ENCODE results near the gene LAMB2.
A peak's percentile ranks its signal among the peaks of the same experiment; 100 is the strongest.

Gene LAMB2

GRCh38 chr3:49162751-49163419 lies 30.0 kb upstream of the LAMB2 start:
- TF ChIP-seq YY1 (IDR thresholded peaks at IDR 0.05; ENCODE audit: low read depth) (no peak), NFIC (IDR thresholded peaks at IDR 0.05) (no peak), ZBTB7A (IDR thresholded peaks at IDR 0.05; ENCODE audit: low read depth) (no peak), TCF12 (IDR thresholded peaks at IDR 0.05; ENCODE audit: low read depth) (no peak), CREB1 (IDR thresholded peaks at IDR 0.05; ENCODE audit: low read depth) (no peak), REST (IDR thresholded peaks at IDR 0.05; ENCODE audit: low read depth) (no peak), TEAD4 (IDR thresholded peaks at IDR 0.05) (no peak), CEBPB (IDR thresholded peaks at IDR 0.05) (no peak), FOXM1 (IDR thresholded peaks at IDR 0.05; ENCODE audit: borderline replicate concordance, low read depth) (no peak)

- TF ChIP-seq TCF12 (IDR thresholded peaks at IDR 0.05; ENCODE audit: low read depth) (no peak), YY1 (IDR thresholded peaks at IDR 0.05; ENCODE audit: low read depth) (no peak), NFIC (IDR thresholded peaks at IDR 0.05) (no peak), EGR1 (IDR thresholded peaks at IDR 0.05) (no peak), TAF1 (IDR thresholded peaks at IDR 0.05; ENCODE audit: low read depth) (no peak), USF1 (IDR thresholded peaks at IDR 0.05) (no peak), RAD21 (IDR thresholded peaks at IDR 0.05; ENCODE audit: low read depth) (no peak), FOXM1 (IDR thresholded peaks at IDR 0.05; ENCODE audit: borderline replicate concordance, low read depth) (no peak), EP300 (IDR thresholded peaks at IDR 0.05; ENCODE audit: borderline replicate concordance) (no peak), CEBPB (IDR thresholded peaks at IDR 0.05) (no peak)
Observed at GRCh38 chr3:49161808-49162530, 29.1 kb upstream of the LAMB2 start.

- TF ChIP-seq NFIC (IDR thresholded peaks at IDR 0.05): no peak
- TF ChIP-seq TCF12 (IDR thresholded peaks at IDR 0.05; ENCODE audit: low read depth): no peak
- no peak for TF ChIP-seq ZBTB7A (IDR thresholded peaks at IDR 0.05; ENCODE audit: low read depth)
- TF ChIP-seq EGR1 (IDR thresholded peaks at IDR 0.05): no peak
- TF ChIP-seq CEBPB (IDR thresholded peaks at IDR 0.05): no peak
- TF ChIP-seq TAF1 (IDR thresholded peaks at IDR 0.05; ENCODE audit: low read depth): no peak
- TF ChIP-seq MAX (IDR thresholded peaks at IDR 0.05): no peak
- TF ChIP-seq TEAD4 (IDR thresholded peaks at IDR 0.05): no peak
- no peak for TF ChIP-seq RAD21 (IDR thresholded peaks at IDR 0.05; ENCODE audit: low read depth)
- TF ChIP-seq CREB1 (IDR thresholded peaks at IDR 0.05; ENCODE audit: low read depth): no peak
- no peak for TF ChIP-seq REST (IDR thresholded peaks at IDR 0.05; ENCODE audit: low read depth)
- no peak for TF ChIP-seq EP300 (IDR thresholded peaks at IDR 0.05; ENCODE audit: borderline replicate concordance)
- TF ChIP-seq YY1 (IDR thresholded peaks at IDR 0.05; ENCODE audit: low read depth): no peak
- no peak for TF ChIP-seq FOXM1 (IDR thresholded peaks at IDR 0.05; ENCODE audit: borderline replicate concordance, low read depth)
Observed at GRCh38 chr3:49161197-49161596, 28.3 kb upstream of the LAMB2 start.

GRCh38 chr3:49158792-49159191 lies 25.9 kb upstream of the LAMB2 start:
- no peak for TF ChIP-seq MAX (IDR thresholded peaks at IDR 0.05)

- TF ChIP-seq RAD21 (IDR thresholded peaks at IDR 0.05; ENCODE audit: low read depth) (peak; percentile 74), YY1 (IDR thresholded peaks at IDR 0.05; ENCODE audit: low read depth) (no peak), FOXM1 (IDR thresholded peaks at IDR 0.05; ENCODE audit: borderline replicate concordance, low read depth) (no peak)
Observed at GRCh38 chr3:49158103-49158709, 25.4 kb upstream of the LAMB2 start.

- TF ChIP-seq EGR1 (IDR thresholded peaks at IDR 0.05) (no peak), FOXM1 (IDR thresholded peaks at IDR 0.05; ENCODE audit: borderline replicate concordance, low read depth) (no peak), YY1 (IDR thresholded peaks at IDR 0.05; ENCODE audit: low read depth) (no peak), MAX (IDR thresholded peaks at IDR 0.05) (no peak), USF1 (IDR thresholded peaks at IDR 0.05) (no peak), CEBPB (IDR thresholded peaks at IDR 0.05) (no peak), RAD21 (IDR thresholded peaks at IDR 0.05; ENCODE audit: low read depth) (no peak), TCF12 (IDR thresholded peaks at IDR 0.05; ENCODE audit: low read depth) (no peak), ZBTB7A (IDR thresholded peaks at IDR 0.05; ENCODE audit: low read depth) (no peak), EP300 (IDR thresholded peaks at IDR 0.05; ENCODE audit: borderline replicate concordance) (no peak), NFIC (IDR thresholded peaks at IDR 0.05) (no peak), REST (IDR thresholded peaks at IDR 0.05; ENCODE audit: low read depth) (no peak), CREB1 (IDR thresholded peaks at IDR 0.05; ENCODE audit: low read depth) (no peak), TAF1 (IDR thresholded peaks at IDR 0.05; ENCODE audit: low read depth) (no peak), TEAD4 (IDR thresholded peaks at IDR 0.05) (no peak)
Observed at GRCh38 chr3:49157289-49157688, 24.4 kb upstream of the LAMB2 start.

Data from Ishikawa (cell line).